GM23248 (cell line): Measurements from ENCODE around the gene AKAP13.

Source experiments
- EZH2 ChIP-seq: fragments of 200-600 bp; sonication (generic); IDR thresholded peaks from 2 replicates; pipeline ENCODE4 v1.6.1; 2018; ENCODE audit warnings: antibody characterized with exemption, mild to moderate bottlenecking; ENCODE audit not compliant: insufficient read depth, poor library complexity, severe bottlenecking
- EZH2phosphoT487 ChIP-seq: fragments of 200-600 bp; sonication (generic); IDR thresholded peaks from 2 replicates; pipeline ENCODE4 v1.6.1; 2018; ENCODE audit warnings: antibody characterized with exemption, moderate library complexity, mild to moderate bottlenecking, low read depth; ENCODE audit not compliant: insufficient read depth

DNA sequence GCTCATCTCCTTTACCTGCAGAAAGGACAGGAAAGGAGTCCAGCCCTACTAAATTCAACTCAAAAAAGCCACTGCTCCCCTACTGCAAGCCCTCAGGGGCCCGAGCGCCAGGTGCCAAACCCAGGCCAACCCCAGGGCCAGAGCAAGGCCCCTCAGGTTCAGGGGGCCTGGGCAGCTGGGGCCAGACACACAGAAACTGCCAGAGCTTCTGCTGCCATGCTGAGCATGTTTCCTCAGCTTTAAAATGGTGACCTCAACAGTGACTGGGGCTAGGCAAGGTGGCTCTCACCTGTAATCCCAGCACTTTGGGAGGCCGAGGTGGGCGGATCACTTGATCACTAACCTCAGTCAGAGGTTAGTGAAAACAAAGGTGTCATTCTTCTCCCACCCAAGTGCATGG lies 375.5 kb downstream of the AKAP13 start:
- no peak for TF ChIP-seq EZH2
- no peak for TF ChIP-seq EZH2phosphoT487
